ENCODE data around the gene EPHB2. TPM values are rescaled to one million over a fixed set of nuclear protein-coding genes. Genes with fewer than 3 reads are reported as not detected.

The EPHB2 gene
- total RNA-seq, 1 experiment from 2014 or later, result 0.79 TPM

GRCh38 chr1:22711591-22712501 lies 1.2 kb downstream of the EPHB2 start:
- H3K4me3 Mint-ChIP-seq (ENCODE audit: unreplicated experiment), result peak overlapping the region; percentile 54
- ChIA-PET CTCF (interaction anchor here (1.2 kb wide), 1 partner anchor 177 kb away, joined by 5 read pairs; no protein-coding TSS in a partner anchor), POLR2A (interaction anchor here (0.6 kb wide), 1 partner anchor 246 kb away, joined by 3 read pairs; no protein-coding TSS in a partner anchor)
- no peaks in the 10 kb centered on the region for H3K36me3 Mint-ChIP-seq (ENCODE audit: insufficient read depth, unreplicated experiment)
- H3K27ac Mint-ChIP-seq (ENCODE audit: low read depth, unreplicated experiment), result no peak overlapping the region
- BruUV-seq (replicated peaks), result no TSS peak
- no peaks in the 10 kb centered on the region for H3K4me1 Mint-ChIP-seq (ENCODE audit: insufficient read depth, unreplicated experiment)
- H3K27me3 Mint-ChIP-seq (ENCODE audit: insufficient read depth, unreplicated experiment), result no peaks in the 10 kb centered on the region
- TF ChIP-seq CTCF (IDR thresholded peaks at IDR 0.05; ENCODE audit: unreplicated experiment), result no peak
- DNase-seq (ENCODE audit: unreplicated experiment), result no peak
- no peaks in the 10 kb centered on the region for H3K9me3 Mint-ChIP-seq (ENCODE audit: unreplicated experiment)
- intact Hi-C loops (cut with micrococcal nuclease), result no loop called here

- BruUV-seq (replicated peaks), result no TSS peak
- H3K27me3 Mint-ChIP-seq (ENCODE audit: insufficient read depth, unreplicated experiment), result no peaks in the 10 kb centered on the region
- ChIA-PET POLR2A (interaction anchor here (0.6 kb wide), 1 partner anchor 245 kb away, joined by 3 read pairs; no protein-coding TSS in a partner anchor), CTCF (interaction anchor here (0.5 to 1.2 kb wide), 3 partner anchors 8 to 217 kb away, joined by 3 to 5 read pairs (median 4); no protein-coding TSS in a partner anchor)
- H3K4me3 Mint-ChIP-seq (ENCODE audit: unreplicated experiment), result no peak overlapping the region
- DNase-seq (ENCODE audit: unreplicated experiment), result peak; percentile 55
- no peak for TF ChIP-seq CTCF (IDR thresholded peaks at IDR 0.05; ENCODE audit: unreplicated experiment)
- H3K36me3 Mint-ChIP-seq (ENCODE audit: insufficient read depth, unreplicated experiment), result no peaks in the 10 kb centered on the region
- intact Hi-C loops (cut with micrococcal nuclease), result no loop called here
- H3K27ac Mint-ChIP-seq (ENCODE audit: low read depth, unreplicated experiment), result no peak overlapping the region
- H3K4me1 Mint-ChIP-seq (ENCODE audit: insufficient read depth, unreplicated experiment), result no peaks in the 10 kb centered on the region
- H3K9me3 Mint-ChIP-seq (ENCODE audit: unreplicated experiment), result no peaks in the 10 kb centered on the region
These were observed 2.0 kb downstream of the EPHB2 start for GRCh38 chr1:22712502-22713271.

- Mint-ChIP-seq H3K9me3 (ENCODE audit: unreplicated experiment) (no peaks in the 10 kb centered on the region), H3K4me3 (ENCODE audit: unreplicated experiment) (no peak overlapping the region), H3K27ac (ENCODE audit: low read depth, unreplicated experiment) (no peak overlapping the region), H3K36me3 (ENCODE audit: insufficient read depth, unreplicated experiment) (no peaks in the 10 kb centered on the region), H3K27me3 (ENCODE audit: insufficient read depth, unreplicated experiment) (no peaks in the 10 kb centered on the region), H3K4me1 (ENCODE audit: insufficient read depth, unreplicated experiment) (no peaks in the 10 kb centered on the region)
- TF ChIP-seq CTCF (IDR thresholded peaks at IDR 0.05; ENCODE audit: unreplicated experiment), result no peak
- CTCF ChIA-PET, result interaction anchor here (5.7 kb wide), 1 partner anchor 10 kb away, joined by 32 read pairs; no protein-coding TSS in a partner anchor
- POLR2A ChIA-PET, result no interaction called here
- intact Hi-C loops (cut with micrococcal nuclease), result no loop called here
- no peak for DNase-seq (ENCODE audit: unreplicated experiment)
- BruUV-seq (replicated peaks), result no TSS peak
These were observed 3.8 kb downstream of the EPHB2 start for GRCh38 chr1:22714455-22714854.

Data from MCF 10A (cell line).